Measurements from ENCODE around the gene FILIP1L.
"Not testable (repeated sequence)": the region's sequence is repeated elsewhere in the genome, so short reads cannot be mapped to it uniquely, and the experiment has no call there.

FILIP1L gene

DNA sequence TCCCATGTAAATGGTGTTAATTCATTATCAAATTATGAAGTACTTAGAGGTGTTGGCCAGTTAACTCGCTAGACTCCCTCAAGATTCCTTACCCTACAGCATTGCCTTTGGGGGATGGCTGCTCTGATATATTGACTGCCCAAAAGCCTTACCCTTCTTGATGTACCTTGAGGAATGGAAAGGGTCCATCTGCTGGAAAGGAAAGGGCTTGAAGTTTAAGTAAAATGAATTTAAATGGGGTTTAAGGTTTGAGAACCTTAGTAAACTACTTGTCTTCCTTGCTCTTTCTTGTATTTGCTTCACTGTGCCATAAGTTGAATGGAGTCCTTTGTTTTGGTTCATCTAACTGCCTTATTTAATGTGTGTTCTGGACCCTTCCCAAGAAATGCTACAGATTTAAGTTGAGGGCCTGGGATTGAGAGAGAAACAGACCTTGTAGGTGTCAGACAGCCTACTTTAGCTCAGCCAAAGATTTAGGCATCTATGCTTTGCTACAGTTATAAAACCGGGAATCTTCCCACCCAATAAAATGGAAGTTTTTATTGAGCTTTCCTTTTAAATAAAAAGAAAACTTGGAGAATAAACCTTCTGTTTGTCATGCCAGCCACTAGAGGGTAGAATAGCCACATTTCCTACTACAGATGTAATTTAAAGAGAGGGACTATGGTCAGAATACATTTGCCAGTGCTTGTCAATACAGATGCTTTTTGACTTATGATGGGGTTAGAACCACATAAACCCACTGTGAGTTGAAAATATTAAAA, 271.3 kb downstream of the FILIP1L start (continued):
- TF ChIP-seq PATZ1 (CRISPR knock-in tag; IDR thresholded peaks at IDR 0.05; ENCODE audit: borderline replicate concordance) = no peak
- TF ChIP-seq OSR1 (CRISPR knock-in tag; IDR thresholded peaks at IDR 0.05) = no peak

DNA sequence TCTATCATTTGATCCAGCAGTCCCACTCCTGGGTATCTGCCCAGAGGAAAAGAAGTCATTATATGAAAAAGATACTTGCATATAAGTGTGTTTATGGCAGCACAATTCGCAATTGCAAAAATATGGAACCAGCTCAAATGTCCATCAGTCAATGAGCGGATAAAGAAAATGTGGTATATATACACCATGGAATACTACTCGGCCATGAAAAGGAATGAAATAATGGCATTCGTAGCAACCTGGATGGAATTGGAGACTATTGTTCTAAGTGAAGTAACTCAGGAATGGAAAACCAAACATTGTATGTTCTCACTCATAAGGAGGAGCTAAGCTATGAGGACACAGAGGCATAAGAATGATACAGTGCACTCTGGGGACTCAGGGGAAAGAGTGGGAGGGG, 272.4 kb downstream of the FILIP1L start:
- TF ChIP-seq ZNF8 (CRISPR knock-in tag; IDR thresholded peaks at IDR 0.05) = peak; percentile 79
- ATAC-seq = not testable (repeated sequence)

DNA sequence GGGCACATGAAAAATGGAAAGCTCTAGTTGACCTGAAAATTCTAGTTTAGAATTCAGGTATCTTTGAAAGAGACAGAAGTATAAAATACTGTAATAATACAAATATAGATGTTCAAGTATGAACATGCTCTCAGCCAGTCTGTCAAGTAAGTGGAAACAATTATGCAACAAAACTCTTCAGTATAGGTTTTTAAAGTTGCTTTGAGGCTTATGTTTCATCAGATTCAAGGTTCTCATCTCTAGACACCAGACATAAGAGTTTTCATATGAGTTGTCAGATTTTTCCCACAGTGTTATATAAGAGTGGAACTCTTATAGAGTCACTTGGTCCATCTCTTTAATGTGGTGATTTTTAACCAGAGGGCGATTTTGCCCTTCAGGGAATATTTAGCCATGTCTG, 274.7 kb downstream of the FILIP1L start:
- ATAC-seq = no peak
- TF ChIP-seq PATZ1 (CRISPR knock-in tag; IDR thresholded peaks at IDR 0.05; ENCODE audit: borderline replicate concordance) = no peak
- no peak for TF ChIP-seq SNAI2 (CRISPR knock-in tag; IDR thresholded peaks at IDR 0.05)
- no peak for TF ChIP-seq TCF4 (CRISPR knock-in tag; IDR thresholded peaks at IDR 0.05; ENCODE audit: borderline replicate concordance)
- no peak for TF ChIP-seq CREB5 (CRISPR knock-in tag; IDR thresholded peaks at IDR 0.05; ENCODE audit: low read depth)
- TF ChIP-seq, protein P1, sequence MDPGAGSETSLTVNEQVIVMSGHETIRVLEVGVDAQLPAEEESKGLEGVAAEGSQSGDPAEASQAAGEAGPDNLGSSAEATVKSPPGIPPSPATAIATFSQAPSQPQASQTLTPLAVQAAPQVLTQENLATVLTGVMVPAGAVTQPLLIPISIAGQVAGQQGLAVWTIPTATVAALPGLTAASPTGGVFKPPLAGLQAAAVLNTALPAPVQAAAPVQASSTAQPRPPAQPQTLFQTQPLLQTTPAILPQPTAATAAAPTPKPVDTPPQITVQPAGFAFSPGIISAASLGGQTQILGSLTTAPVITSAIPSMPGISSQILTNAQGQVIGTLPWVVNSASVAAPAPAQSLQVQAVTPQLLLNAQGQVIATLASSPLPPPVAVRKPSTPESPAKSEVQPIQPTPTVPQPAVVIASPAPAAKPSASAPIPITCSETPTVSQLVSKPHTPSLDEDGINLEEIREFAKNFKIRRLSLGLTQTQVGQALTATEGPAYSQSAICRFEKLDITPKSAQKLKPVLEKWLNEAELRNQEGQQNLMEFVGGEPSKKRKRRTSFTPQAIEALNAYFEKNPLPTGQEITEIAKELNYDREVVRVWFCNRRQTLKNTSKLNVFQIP (CRISPR knock-in tag; IDR thresholded peaks at IDR 0.05; ENCODE audit: borderline replicate concordance, low read depth) = no peak
- TF ChIP-seq CSRNP3 (CRISPR knock-in tag; IDR thresholded peaks at IDR 0.05) = no peak
- no peak for TF ChIP-seq CSDC2 (CRISPR knock-in tag; IDR thresholded peaks at IDR 0.05)
- TF ChIP-seq, protein P2, sequence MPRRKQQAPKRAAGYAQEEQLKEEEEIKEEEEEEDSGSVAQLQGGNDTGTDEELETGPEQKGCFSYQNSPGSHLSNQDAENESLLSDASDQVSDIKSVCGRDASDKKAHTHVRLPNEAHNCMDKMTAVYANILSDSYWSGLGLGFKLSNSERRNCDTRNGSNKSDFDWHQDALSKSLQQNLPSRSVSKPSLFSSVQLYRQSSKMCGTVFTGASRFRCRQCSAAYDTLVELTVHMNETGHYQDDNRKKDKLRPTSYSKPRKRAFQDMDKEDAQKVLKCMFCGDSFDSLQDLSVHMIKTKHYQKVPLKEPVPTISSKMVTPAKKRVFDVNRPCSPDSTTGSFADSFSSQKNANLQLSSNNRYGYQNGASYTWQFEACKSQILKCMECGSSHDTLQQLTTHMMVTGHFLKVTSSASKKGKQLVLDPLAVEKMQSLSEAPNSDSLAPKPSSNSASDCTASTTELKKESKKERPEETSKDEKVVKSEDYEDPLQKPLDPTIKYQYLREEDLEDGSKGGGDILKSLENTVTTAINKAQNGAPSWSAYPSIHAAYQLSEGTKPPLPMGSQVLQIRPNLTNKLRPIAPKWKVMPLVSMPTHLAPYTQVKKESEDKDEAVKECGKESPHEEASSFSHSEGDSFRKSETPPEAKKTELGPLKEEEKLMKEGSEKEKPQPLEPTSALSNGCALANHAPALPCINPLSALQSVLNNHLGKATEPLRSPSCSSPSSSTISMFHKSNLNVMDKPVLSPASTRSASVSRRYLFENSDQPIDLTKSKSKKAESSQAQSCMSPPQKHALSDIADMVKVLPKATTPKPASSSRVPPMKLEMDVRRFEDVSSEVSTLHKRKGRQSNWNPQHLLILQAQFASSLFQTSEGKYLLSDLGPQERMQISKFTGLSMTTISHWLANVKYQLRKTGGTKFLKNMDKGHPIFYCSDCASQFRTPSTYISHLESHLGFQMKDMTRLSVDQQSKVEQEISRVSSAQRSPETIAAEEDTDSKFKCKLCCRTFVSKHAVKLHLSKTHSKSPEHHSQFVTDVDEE (CRISPR knock-in tag; IDR thresholded peaks at IDR 0.05) = no peak
- TF ChIP-seq ZC3H10 (CRISPR knock-in tag; IDR thresholded peaks at IDR 0.05) = no peak
- TF ChIP-seq ZNF565 (CRISPR knock-in tag; conservative IDR thresholded peaks at IDR 0.05; ENCODE audit: low read depth) = no peak
- TF ChIP-seq ARNTL (CRISPR knock-in tag; IDR thresholded peaks at IDR 0.05; ENCODE audit: borderline replicate concordance, low read depth) = no peak
- TF ChIP-seq ZNF8 (CRISPR knock-in tag; IDR thresholded peaks at IDR 0.05) = no peak
- no peak for TF ChIP-seq ZFP30 (CRISPR knock-in tag; IDR thresholded peaks at IDR 0.05)
- TF ChIP-seq ZFP3 (CRISPR knock-in tag; IDR thresholded peaks at IDR 0.05) = no peak
- TF ChIP-seq TOX (CRISPR knock-in tag; IDR thresholded peaks at IDR 0.05; ENCODE audit: borderline replicate concordance) = no peak
- TF ChIP-seq GLIS3 (CRISPR knock-in tag; IDR thresholded peaks at IDR 0.05) = no peak
- no peak for TF ChIP-seq ISL1 (CRISPR knock-in tag; IDR thresholded peaks at IDR 0.05)
- no peak for TF ChIP-seq RARB (CRISPR knock-in tag; IDR thresholded peaks at IDR 0.05)
